ENCODE measurements around the gene MED28.
"Not testable (repeated sequence)": the region's sequence is repeated elsewhere in the genome, so short reads cannot be mapped to it uniquely, and the experiment has no call there.

The MED28 gene

DNA sequence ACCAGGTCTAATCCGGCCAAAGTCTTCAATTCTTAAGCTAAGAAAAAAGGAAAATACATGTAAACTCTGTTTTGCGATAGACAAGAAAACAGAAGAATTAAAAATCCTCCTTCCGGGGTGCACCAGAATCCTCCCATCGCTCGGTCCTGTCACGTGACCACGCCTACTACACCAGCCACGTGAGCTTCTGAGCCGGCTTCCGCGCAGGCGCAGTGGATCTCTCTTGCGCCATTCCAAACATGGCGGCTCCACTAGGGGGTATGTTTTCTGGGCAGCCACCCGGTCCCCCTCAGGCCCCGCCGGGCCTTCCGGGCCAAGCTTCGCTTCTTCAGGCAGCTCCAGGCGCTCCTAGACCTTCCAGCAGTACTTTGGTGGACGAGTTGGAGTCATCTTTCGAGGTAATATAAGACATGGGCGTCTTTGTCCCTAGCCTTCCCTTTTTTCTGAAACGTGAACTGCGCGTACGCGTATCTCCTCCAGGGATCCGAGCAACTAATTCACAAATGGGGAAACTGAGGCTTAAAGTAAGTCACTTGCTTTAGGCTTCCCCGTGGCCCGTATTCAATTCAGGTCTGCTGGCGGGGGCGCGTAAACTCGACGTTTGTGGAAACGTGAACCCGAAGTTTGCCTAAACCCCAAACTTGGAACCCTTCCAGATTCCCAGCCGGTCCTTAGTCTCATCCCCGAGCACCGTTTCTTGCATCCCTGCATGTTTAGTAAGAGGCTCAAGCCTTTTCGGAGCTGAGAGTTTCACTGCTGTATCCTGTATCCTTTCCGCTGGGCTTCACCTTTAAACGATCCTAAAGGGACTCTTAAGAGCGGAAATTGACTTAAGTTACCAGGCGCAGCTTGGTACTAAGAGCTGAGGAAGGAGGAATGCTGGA lies at the start of gene MED28:
MED28 (plus strand) TSS at position 226 of the 884 bp plus-strand sequence; CDS start at position 240, 14 bp downstream.
- peak; percentile 73 to 91 for DNase-seq

- DNase-seq = no peak
These were observed 48.6 kb upstream of the MED28 start for GRCh38 chr4:17565846-17566245.

DNA sequence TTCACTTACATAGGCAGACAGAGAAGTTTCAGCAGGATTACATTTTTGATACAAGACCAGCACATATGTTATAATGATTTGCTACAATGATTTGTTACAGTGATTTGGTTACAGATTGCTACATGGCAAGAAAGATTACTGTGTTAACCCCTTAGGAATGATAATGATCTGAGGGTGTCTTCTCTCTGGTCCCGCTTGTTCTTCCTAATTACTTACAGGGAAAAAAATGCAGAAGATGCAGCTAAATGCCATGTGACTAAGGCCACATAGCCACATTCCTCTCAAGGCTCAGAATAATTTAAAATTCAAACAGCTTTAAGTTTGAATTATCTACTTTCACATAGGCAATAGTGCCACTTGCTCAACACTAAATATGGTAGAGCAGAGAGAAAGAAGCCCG lies 47.2 kb upstream of the MED28 start:
- DNase-seq = no peak

DNA sequence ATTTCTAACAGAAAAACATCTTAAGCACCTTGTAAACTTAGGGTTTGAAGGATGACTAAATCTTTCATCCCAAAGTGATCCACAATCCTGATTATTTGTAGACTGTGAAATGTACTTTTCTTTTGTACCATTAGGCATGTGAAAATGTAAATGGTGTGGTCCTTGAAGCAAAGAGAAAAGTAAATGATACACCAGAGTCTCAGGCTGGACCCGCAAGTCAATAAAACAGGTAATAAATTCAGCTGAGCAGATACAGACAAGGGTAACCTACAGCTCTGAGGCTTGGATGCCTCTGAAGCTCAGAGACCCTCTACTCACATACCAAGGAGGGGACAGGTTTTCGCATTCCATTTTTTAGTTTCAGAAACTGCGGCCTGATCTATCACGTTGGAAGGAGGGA lies 40.2 kb upstream of the MED28 start:
- no peak for DNase-seq

DNA sequence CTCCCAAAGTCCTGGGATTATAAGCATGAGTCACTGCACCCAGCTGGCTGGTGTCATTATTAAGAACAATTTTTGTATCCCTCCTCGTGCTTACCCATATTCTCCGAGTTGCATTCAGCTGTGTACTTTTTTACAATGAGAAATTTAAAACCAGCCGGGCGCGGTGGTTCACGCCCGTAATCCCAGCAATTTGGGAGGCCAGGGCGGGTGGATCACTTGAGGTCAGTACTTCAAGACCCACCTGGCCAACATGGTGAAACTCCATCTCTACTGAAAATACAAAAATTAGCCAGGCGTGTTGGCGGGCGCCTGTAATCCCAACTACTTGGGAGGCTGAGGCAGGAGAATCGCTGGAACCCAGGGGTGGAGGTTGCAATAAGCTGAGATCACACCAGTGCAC lies 39.3 kb upstream of the MED28 start:
- not testable (repeated sequence) for DNase-seq

DNA sequence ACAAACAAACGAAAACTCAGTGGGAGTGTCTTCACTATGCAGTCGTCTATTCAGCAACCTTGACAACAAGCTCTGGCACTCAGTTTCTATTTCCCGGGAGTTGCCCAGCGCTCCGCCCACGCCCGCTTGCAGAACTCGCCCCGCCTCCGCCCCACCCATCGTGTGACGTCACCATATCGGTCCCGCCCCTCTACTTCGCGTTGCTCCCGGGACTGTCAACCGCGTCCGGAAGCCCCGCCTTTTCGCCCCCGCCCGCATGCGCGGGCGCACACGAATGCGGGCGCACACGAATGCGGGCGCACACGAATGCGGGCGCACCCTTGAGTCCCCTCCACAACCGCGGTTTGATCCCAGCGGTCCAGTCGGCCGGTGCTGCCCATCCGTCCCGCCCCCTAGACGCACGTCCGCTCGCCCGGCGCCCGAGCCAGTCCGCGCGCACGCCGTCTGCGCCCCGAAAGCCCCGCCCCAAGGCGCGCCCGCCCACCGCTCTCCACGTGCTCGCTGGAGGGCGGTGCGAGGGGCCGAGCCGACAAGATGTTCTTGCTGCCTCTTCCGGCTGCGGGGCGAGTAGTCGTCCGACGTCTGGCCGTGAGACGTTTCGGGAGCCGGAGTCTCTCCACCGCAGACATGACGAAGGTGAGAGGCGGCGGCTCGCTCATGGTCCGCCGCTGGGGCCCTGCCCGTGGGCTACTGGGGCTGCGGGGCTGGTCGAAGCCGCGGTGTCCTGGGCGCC lies 37.3 kb upstream of the MED28 start, which contains the start of gene LAP3:
LAP3 (plus strand) TSS at position 267 of the 733 bp plus-strand sequence; CDS start at position 535, 268 bp downstream.
- DNase-seq = peak; percentile 85 to 90

- peak in 1 of 2 experiments; percentile 19 for DNase-seq
These were observed 36.6 kb upstream of the MED28 start for GRCh38 chr4:17577665-17578481.

DNA sequence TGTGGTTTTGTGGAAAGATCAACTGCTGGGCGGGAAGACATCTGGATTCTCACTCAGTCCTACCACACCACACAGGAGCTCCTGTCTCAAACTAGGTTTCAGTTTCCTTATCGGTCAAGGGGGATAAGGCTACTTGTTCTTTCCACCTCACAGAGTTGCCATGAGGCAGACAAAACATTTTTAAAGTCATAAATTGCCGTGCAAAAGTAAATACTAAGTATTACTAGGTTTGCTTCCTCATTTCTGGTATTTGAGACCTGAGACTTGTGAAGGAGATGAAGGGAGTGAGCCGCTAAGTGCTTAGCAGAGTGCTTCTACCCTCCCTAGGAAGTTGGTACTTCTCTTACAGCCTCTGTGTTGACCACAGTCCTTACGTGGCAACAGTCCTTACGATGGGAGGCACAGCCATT lies 36.0 kb upstream of the MED28 start:
- DNase-seq = no peak

GRCh38 chr4:17580969-17581368 lies 33.5 kb upstream of the MED28 start:
- no peak for DNase-seq

- no peak for DNase-seq
These were observed 31.2 kb upstream of the MED28 start for GRCh38 chr4:17583276-17583675.

GRCh38 chr4:17583941-17584340 lies 30.5 kb upstream of the MED28 start:
- no peak for DNase-seq

- DNase-seq = no peak
These were observed 29.8 kb upstream of the MED28 start for GRCh38 chr4:17584521-17585213.

DNA sequence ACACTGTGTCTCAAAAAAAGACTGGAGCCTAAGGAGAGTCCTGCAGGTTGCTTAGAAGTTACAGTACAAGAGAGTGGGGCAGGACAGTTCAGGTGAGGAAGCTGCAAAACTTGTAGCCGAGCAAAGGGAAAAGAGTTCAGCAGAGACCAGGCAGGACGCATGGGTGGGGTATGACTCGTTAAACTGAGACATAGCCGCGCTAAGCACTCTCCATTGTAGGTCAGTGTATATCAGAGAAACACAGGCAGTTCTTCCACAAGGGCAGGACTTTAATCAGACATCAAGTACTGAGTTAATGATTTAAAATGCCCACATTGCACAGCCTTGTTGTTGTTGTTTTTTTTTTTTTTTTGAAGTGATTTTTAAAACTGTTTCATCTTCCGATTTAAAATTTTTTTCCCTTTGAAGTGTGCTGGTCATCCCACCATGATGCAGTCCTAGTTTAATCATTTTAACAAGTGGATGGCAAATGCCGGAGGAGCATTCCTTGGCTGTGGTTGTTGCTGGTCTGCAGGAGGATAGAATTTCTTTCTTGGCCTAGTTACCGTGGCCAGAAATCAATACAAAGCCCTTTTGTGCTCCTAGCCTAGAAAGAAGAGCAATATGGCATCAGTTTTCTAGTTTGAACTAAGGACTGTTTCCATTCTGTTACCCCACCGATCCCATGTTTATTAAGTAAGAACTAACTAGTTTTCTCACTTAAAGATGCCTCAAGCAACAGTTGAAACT lies 27.2 kb upstream of the MED28 start:
- DNase-seq = no peak

GRCh38 chr4:17589355-17589754 lies 25.1 kb upstream of the MED28 start:
- DNase-seq = no peak

- no peak for DNase-seq
These were observed 18.9 kb upstream of the MED28 start for GRCh38 chr4:17595471-17596005.

GRCh38 chr4:17597517-17597916 lies 16.9 kb upstream of the MED28 start:
- DNase-seq = peak in 1 of 2 experiments; percentile 29

GRCh38 chr4:17599826-17600225 lies 14.6 kb upstream of the MED28 start:
- DNase-seq = no peak

DNA sequence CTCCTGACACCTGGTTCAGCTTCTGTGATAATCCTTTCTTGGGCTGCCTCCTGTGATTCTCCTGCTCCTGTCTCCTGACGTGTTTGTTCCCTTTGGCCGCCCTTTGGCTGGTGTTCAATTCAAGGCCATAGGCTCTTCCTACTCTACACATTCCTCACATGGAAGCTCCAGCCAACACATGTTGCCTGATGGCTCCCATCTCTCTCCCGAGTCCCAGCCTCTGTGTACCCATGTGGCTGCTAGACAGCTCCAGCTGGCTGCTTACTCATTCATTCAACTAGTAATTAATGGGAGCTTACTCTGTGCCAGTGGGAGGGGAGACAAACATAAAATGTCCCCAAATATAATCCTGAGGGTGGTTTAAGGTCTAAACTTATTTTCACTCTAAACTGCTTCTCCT lies 9.2 kb upstream of the MED28 start:
- no peak for DNase-seq

DNA sequence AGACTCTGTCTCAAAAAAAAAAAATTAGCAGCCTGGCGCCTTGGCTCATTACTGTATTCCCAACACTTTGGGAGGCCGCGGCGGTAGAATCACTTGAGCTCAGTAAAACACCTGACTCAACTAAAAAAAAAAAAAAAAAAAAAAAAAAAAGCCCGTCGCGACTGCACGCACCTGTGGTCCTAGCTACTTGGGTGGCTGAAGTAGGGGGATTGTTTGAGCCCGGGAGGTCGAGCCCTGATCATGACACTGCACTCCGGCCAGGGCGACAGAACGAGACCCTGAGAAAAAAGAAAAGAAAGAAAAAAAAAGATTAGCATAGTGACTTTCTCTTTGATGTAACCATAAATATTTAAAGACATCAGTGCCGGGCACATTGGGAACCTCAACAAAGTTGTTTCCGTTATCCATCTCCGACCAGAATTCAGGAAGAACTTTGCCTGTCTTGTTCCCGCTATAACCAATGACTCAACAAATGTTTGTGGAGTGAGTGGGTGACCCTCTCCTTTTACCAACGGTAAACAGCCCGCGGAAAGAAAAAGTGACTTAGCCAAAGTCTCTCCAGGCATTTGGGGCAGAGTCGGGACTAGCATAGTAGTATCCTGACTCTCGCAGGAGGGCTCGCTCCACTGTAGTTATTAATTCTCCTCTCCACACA lies 553 bp upstream of the MED28 start:
- DNase-seq = peak in 1 of 2 experiments; percentile 30

DNA sequence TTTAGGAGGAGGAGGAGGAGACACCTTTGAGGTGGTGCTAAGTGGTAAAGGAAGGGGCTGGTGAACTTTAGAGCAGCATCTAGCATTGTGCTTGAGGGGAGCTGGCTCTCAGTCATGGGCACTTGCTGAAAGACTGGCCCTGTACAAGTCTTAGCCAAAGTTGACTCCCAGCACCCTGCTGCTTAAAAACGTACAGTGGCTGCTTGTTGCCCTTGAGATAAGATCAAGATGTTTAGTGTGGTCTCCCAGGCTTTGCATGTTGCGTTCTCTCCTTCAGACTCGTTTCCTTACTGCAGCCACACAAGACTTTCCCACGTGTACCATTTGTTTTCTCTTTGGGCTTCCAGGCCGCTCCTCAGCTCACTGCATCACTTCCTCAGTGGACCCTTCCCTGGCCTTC lies 1.8 kb downstream of the MED28 start:
- DNase-seq = no peak

DNA sequence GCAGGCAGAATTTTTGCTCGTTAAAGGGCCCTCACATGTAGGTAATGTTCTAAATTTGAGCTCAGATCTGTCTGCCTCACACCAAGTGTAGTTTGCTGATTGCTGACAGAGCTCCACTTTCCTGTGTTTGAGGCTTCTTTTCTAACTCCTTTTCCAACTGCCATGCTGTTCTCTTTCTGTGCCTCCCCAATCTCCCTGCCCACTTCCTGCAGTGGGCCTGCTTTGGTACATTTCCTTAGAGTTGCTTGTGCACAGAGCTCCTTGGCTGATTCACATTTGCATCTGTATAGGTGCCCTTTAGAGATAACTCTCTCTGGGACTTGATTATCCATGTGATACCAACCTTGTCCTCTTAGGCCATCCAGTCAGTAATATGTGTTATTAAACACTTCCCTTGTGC lies 4.5 kb downstream of the MED28 start:
- no peak for DNase-seq
